Colonic mucosa (tissue), 4 donors: ENCODE data around the gene LPIN1. TPM values are rescaled to one million over a fixed set of nuclear protein-coding genes. Genes with fewer than 3 reads are reported as not detected.

Source experiments
- DNase-seq: peaks from one replicate; pipeline ENCODE4 v3.0.0-alpha.2; 2020
- H3K27ac ChIP-seq: fragments of 200-600 bp; one replicate; pipeline ENCODE4 v1.8.0; 2021
- H3K27me3 ChIP-seq: fragments of 200-600 bp; one replicate; pipeline ENCODE4 v1.8.0; 2021
- H3K36me3 ChIP-seq: fragments of 200-600 bp; one replicate; pipeline ENCODE4 v1.8.0; 2021
- H3K4me1 ChIP-seq: fragments of 200-600 bp; one replicate; pipeline ENCODE4 v1.8.0; 2021; ENCODE audit warnings: mild to moderate bottlenecking
- H3K4me3 ChIP-seq: fragments of 200-600 bp; one replicate; pipeline ENCODE4 v1.8.0; 2021
- H3K9ac ChIP-seq, 2 donors: one replicate each; pipeline ENCODE4 v1.7.0; 2013; ENCODE audit warnings: control low read depth in 2 of 2, low read depth in 2 of 2, low read length in 2 of 2
- H3K9me3 ChIP-seq: fragments of 200-600 bp; one replicate; pipeline ENCODE4 v1.8.0; 2021
- CTCF ChIP-seq: fragments of 200-600 bp; IDR thresholded peaks from one replicate; pipeline ENCODE4 v1.8.0; 2022; ENCODE audit warnings: antibody characterized with exemption, mild to moderate bottlenecking
- intact Hi-C: fragments of 100-400 bp; cut with DNase I; formaldehyde crosslinking; loops from one replicate; pipeline ENCODE4 v1.14.1; 2022
- total RNA-seq, 2 donors: library from RNA; stranded (reverse); fragmentation: NEBNext Ultra II Directional in 1 of 2; extraction: Animal tissue kit (Norgen Biotek cat#: 25700) in 1 of 2; gene quantifications; one replicate each; pipeline ENCODE4 v1.2.1, GENCODE V29; 2021
- donor health status: healthy.
- donor health status: DM: no; HTN: no; CAD: no.
- donor health status: DM: no; HTN: no; CAD: no.

LPIN1 gene
- total RNA-seq, 2 donors from 2014 or later = 17.3 to 45.7 TPM

- DNase-seq = no peak
- intact Hi-C loops = no loop called here
Observed at GRCh38 chr2:11767779-11768178, 21.3 kb downstream of the LPIN1 start.

GRCh38 chr2:11768946-11769345 lies 22.5 kb downstream of the LPIN1 start:
- H3K27me3 ChIP-seq = no peaks in the 10 kb centered on the region
- peaks cover 8% of the 10 kb centered on the region for H3K36me3 ChIP-seq
- H3K27ac ChIP-seq = no peak overlapping the region
- DNase-seq = no peak
- TF ChIP-seq CTCF = no peak
- no peak overlapping the region for H3K9ac ChIP-seq
- H3K4me1 ChIP-seq = no peaks in the 10 kb centered on the region
- no peaks in the 10 kb centered on the region for H3K9me3 ChIP-seq
- intact Hi-C loops = no loop called here
- H3K4me3 ChIP-seq = no peak overlapping the region

More at GRCh38 chr2:11767779-11768178, 21.3 kb downstream of the LPIN1 start:
- Histone ChIP-seq H3K27me3 (no peaks in the 10 kb centered on the region), H3K4me3 (no peak overlapping the region), H3K36me3 (peaks cover 8% of the 10 kb centered on the region), H3K9ac (no peak overlapping the region), H3K4me1 (no peaks in the 10 kb centered on the region), H3K9me3 (no peaks in the 10 kb centered on the region), H3K27ac (no peak overlapping the region)
- TF ChIP-seq CTCF = no peak

GRCh38 chr2:11769516-11769915 lies 23.1 kb downstream of the LPIN1 start:
- Histone ChIP-seq H3K36me3 (peaks cover 8% of the 10 kb centered on the region), H3K27ac (no peak overlapping the region), H3K4me1 (no peaks in the 10 kb centered on the region), H3K4me3 (no peak overlapping the region), H3K9me3 (no peaks in the 10 kb centered on the region), H3K9ac (no peak overlapping the region), H3K27me3 (no peaks in the 10 kb centered on the region)
- no peak for DNase-seq
- TF ChIP-seq CTCF = no peak
- intact Hi-C loops = no loop called here

- no peak overlapping the region for H3K9ac ChIP-seq
- no peak overlapping the region for H3K4me3 ChIP-seq
- no peaks in the 10 kb centered on the region for H3K9me3 ChIP-seq
- no peaks in the 10 kb centered on the region for H3K4me1 ChIP-seq
- peaks cover 8% of the 10 kb centered on the region for H3K36me3 ChIP-seq
- TF ChIP-seq CTCF = no peak
- H3K27me3 ChIP-seq = no peaks in the 10 kb centered on the region
- intact Hi-C loops = no loop called here
- no peak for DNase-seq
- no peak overlapping the region for H3K27ac ChIP-seq
Observed at GRCh38 chr2:11770531-11771188, 24.2 kb downstream of the LPIN1 start.

GRCh38 chr2:11771971-11772615 lies 25.7 kb downstream of the LPIN1 start:
- no peaks in the 10 kb centered on the region for H3K27me3 ChIP-seq
- no peak for DNase-seq
- intact Hi-C loops = no loop called here
- H3K9ac ChIP-seq = no peak overlapping the region
- no peak overlapping the region for H3K4me3 ChIP-seq
- H3K4me1 ChIP-seq = no peaks in the 10 kb centered on the region
- H3K36me3 ChIP-seq = peaks cover 8% of the 10 kb centered on the region
- no peaks in the 10 kb centered on the region for H3K9me3 ChIP-seq
- no peak overlapping the region for H3K27ac ChIP-seq
- no peak for TF ChIP-seq CTCF
